GOT3 (cell line): Measurements from ENCODE around the gene BSND.
A peak's percentile ranks its signal among the peaks of the same experiment; 100 is the strongest.
"Not testable (repeated sequence)": the region's sequence is repeated elsewhere in the genome, so short reads cannot be mapped to it uniquely, and the experiment has no call there.

Experiments
- DNase-seq: peaks from one replicate; lab custom pipeline; 2025; ENCODE audit warnings: mixed read lengths; lab: John Stamatoyannopoulos, UW

BSND gene

GRCh38 chr1:55015731-55016620 lies 17.2 kb downstream of the BSND start:
- no peak for DNase-seq

GRCh38 chr1:55018395-55018794 lies 19.7 kb downstream of the BSND start:
- DNase-seq = no peak

- peak; percentile 39 for DNase-seq
Measured at GRCh38 chr1:55021942-55022546, 23.3 kb downstream of the BSND start.

DNA sequence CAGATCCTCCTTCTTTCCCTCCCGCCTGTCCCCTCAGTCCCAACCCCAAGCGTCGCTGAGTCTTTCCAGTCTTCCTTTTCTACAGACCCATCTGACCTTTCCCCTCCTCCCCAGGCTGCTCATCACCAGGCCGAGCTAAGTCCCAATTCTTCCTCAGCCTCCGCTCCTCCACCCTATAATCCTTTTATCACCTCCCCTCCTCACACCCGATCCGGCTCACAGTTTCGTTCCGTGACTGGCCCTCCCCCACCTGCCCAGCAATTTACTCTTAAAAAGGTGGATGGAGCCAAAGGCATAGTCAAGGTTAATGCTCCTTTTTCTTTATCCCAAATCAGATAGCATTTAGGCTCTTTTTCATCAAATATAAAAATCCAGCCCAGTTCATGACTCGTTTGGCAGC lies 25.4 kb downstream of the BSND start:
- not testable (repeated sequence) for DNase-seq

DNA sequence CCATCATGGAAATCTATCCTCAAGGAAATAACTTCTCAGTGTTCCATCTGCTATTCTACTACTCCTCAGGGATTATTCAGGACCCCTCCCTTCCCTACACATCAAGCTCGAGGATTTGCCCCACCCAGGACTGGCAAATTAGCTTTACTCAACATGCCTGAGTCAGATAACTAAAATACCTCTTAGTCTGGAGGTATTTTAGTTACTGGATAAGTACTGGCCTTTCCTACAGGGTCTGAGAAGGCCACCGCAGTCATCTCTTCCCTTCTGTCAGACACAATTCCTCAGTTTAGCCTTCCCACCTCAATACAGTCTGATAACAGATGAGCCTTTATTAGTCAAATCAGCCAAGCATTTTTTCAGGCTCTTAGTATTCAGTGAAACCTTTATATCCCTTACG lies 27.9 kb downstream of the BSND start:
- not testable (repeated sequence) for DNase-seq

DNA sequence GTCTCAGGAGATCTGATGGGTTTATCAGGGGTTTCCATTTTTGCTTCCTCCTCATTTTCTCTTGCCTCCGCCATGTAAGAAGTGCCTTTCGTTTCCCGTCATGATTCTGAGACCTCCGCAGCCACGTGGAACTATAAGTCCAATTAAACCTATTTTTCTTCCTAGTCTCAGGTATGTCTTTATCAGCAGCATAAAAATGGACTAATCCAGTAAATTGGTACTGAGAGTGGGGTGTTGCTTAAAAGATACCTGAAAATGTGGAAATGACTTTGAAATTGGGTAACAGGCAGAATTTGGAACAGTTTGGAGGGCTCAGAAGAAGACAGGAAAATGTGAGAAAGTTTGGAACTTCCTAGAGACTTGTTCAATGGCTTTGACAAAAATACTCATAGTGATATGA lies 32.4 kb downstream of the BSND start:
- not testable (repeated sequence) for DNase-seq

- no peak for DNase-seq
Measured at GRCh38 chr1:55033265-55033614, 34.5 kb downstream of the BSND start.

GRCh38 chr1:55034476-55035133 lies 35.9 kb downstream of the BSND start:
- no peak for DNase-seq

- no peak for DNase-seq
Measured at GRCh38 chr1:55035904-55036303, 37.2 kb downstream of the BSND start.

DNA sequence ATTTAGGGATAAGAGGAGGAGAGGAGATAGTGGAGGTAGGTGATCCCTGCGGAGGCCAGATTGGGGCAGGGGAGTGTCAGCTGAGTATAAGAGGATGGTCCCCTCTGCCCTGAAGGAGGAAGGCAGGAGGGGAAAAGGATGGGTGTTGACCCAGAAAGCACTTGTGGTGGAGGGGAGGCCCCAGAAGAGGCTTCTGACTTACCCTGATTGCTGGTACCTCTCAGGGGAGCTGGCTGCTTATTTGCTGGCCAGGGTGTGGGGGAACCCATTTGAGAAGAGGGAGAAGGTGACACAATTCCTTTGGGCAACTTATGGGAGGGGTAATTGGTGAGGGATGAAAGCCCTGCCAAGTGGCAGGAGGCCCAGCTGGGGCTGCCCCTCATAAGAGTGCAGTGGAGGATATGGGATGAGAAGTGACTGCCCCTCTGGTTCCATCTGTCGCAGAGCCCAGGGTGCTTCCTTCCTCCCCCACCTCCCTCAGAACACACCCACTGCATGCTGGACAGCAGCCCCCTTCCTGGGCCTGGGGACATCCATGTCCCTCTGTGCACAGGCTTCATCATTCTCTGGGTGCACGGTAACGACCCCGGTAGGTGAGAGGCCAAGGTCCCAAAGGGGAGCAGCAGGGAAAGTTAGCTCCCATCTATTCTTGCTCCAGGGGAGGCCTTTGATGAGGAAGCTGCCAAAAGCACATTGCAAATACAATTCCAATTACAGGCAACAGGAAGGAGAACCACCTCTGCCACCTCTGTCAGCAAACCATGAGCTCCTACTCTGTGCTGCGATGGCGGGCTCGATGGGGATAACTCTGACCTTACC lies 39.2 kb downstream of the BSND start:
- no peak for DNase-seq

DNA sequence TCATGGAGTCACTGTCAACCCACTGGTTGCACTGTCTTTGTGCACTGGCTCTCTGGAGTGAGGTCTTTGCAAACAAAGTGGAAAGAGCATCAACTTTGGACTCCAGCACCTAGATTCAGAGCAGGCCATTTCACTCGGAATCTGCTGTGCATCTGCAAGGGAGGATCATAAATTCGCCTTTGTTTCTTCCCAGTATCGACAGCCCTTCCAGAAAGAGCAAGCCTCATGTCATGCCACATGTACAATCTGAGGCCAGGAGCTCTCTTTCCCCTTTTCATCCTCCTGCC lies 39.8 kb downstream of the BSND start:
- DNase-seq = no peak

- DNase-seq = no peak
Measured at GRCh38 chr1:55038974-55039341, 40.2 kb downstream of the BSND start.

DNA sequence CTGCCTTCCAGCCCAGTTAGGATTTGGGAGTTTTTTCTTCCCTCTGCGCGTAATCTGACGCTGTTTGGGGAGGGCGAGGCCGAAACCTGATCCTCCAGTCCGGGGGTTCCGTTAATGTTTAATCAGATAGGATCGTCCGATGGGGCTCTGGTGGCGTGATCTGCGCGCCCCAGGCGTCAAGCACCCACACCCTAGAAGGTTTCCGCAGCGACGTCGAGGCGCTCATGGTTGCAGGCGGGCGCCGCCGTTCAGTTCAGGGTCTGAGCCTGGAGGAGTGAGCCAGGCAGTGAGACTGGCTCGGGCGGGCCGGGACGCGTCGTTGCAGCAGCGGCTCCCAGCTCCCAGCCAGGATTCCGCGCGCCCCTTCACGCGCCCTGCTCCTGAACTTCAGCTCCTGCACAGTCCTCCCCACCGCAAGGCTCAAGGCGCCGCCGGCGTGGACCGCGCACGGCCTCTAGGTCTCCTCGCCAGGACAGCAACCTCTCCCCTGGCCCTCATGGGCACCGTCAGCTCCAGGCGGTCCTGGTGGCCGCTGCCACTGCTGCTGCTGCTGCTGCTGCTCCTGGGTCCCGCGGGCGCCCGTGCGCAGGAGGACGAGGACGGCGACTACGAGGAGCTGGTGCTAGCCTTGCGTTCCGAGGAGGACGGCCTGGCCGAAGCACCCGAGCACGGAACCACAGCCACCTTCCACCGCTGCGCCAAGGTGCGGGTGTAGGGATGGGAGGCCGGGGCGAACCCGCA lies 40.8 kb downstream of the BSND start, which contains the start of gene PCSK9:
Gene PCSK9, plus strand, starts transcription at position 207 of the 741 bp plus-strand sequence. Its CDS starts 290 bp downstream, at position 497.
- DNase-seq = no peak

DNA sequence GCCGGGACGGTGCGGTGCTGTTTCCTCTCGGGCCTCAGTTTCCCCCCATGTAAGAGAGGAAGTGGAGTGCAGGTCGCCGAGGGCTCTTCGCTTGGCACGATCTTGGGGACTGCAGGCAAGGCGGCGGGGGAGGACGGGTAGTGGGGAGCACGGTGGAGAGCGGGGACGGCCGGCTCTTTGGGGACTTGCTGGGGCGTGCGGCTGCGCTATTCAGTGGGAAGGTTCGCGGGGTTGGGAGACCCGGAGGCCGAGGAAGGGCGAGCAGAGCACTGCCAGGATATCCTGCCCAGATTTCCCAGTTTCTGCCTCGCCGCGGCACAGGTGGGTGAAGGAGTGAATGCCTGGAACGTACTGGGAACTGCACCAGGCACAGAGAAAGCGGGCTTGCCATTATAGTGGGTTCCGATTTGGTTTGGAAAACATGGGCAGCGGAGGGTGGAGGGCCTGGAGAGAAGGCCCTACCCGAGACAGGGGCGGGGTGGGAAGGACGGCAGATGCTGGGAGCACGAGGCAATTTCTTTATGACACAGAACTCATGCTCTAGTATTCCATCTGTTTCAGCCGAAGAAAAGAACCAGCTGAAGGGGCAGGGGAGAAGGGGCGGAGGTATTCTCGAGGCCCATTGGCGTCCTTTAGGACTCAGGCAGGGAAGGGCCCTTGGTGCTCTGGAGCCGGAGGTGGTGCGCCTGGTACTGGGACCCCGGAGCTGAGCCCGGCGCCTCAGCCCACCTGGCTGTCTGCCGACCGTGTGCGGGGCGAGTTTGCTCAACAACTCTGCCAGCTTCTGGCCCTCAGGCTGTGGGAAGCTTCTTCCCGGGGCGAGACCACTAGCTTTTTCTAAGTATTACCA lies 41.6 kb downstream of the BSND start:
- DNase-seq = no peak

DNA sequence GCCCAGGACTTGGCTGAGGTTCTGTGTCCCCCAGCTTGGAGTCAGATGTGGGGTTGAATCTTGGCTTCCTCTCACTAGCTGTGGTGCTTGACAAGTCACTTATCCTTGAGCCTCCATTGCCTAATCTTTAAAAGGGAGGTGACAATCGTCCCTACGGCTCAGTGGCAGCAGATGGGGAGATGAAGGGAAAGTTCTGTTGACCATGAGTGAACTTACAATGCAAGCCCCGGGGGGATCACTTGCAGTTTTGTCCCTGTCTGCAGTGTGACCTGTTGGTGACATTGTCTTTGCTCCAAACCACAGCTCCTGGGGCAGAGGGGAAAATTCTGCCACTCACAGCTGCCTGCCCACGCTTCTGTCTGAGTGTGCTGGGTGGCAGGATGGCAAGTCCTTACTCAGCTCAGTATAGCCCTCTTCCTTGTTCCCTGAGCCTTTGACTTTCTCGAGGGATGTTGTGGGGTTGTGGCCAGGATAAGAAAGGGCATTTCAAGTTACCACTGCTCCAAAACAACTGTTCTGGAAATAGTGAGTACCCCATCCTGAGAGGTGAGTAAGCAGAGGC lies 42.3 kb downstream of the BSND start:
- no peak for DNase-seq

DNA sequence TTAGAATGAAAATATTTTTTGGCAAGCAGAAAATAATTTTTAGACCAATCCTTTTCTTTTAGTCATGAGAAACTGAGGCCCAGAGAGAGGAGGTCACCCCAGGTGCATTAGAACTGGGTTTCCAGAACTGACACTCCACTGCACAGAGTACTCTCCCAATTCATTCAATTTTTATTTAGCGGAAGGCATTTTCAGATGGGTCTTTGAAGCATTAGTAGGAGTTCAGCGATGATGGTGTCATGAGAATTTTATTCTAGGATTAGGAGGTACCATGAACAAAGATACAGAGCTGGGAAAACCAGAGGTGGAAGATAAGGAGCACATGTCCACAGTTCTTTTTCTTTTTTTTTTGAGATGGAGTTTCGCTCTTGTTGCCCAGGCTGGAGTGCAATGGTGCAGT lies 42.9 kb downstream of the BSND start:
- DNase-seq = no peak

- DNase-seq = no peak
Measured at GRCh38 chr1:55043011-55043410, 44.3 kb downstream of the BSND start.

GRCh38 chr1:55043726-55044125 lies 45.0 kb downstream of the BSND start:
- DNase-seq = no peak

GRCh38 chr1:55044617-55045397 lies 46.1 kb downstream of the BSND start:
- no peak for DNase-seq

- DNase-seq = no peak
Measured at GRCh38 chr1:55045430-55045829, 46.7 kb downstream of the BSND start.
